GM23338 (cell line): Measurements from ENCODE around the gene HHAT. TPM values are rescaled to one million over a fixed set of nuclear protein-coding genes. Genes with fewer than 3 reads are reported as not detected.

Source experiments
- ATAC-seq: fragments of 200-7000 bp; cut with Tn5 transposase; 3 replicates; pipeline ENCODE4 v1.9.1; 2020
- DNase-seq: peaks from one replicate; pipeline ENCODE4 v3.0.0-alpha.2; 2015; ENCODE audit warnings: low spot score
- H2AFZ ChIP-seq: fragments of 200-600 bp; sonication (generic); 2 replicates; pipeline ENCODE4 v1.8.0; 2016; ENCODE audit warnings: antibody characterized with exemption, mild to moderate bottlenecking, moderate library complexity
- H3F3A ChIP-seq: fragments of 200-600 bp; sonication (generic); replicated peaks from 2 replicates; pipeline ENCODE4 v1.8.0; 2017; ENCODE audit warnings: antibody characterized with exemption, mixed run types, low read depth
- H3K27ac ChIP-seq: fragments of 200-600 bp; sonication (generic); 2 replicates; pipeline ENCODE4 v1.6.1; 2016; ENCODE audit warnings: low read depth
- H3K27me3 ChIP-seq: fragments of 200-600 bp; sonication (generic); 2 replicates; pipeline ENCODE4 v1.8.0; 2016; ENCODE audit warnings: mild to moderate bottlenecking, mixed run types, moderate library complexity; ENCODE audit not compliant: insufficient read depth
- H3K36me3 ChIP-seq: fragments of 200-600 bp; sonication (generic); 2 replicates; pipeline ENCODE4 v1.8.0; 2016; ENCODE audit warnings: mild to moderate bottlenecking; ENCODE audit not compliant: insufficient read depth
- H3K4me1 ChIP-seq: fragments of 200-600 bp; sonication (generic); 2 replicates; pipeline ENCODE4 v1.8.0; 2016; ENCODE audit warnings: mild to moderate bottlenecking, moderate library complexity; ENCODE audit not compliant: insufficient read depth
- H3K4me2 ChIP-seq: fragments of 200-600 bp; sonication (generic); 2 replicates; pipeline ENCODE4 v1.7.1; 2017; ENCODE audit warnings: mixed run types
- H3K4me3 ChIP-seq: fragments of 200-600 bp; sonication (generic); 2 replicates; pipeline ENCODE4 v1.6.1; 2016; ENCODE audit warnings: mixed run types
- H3K79me2 ChIP-seq: fragments of 200-600 bp; sonication (generic); replicated peaks from 2 replicates; pipeline ENCODE4 v1.8.0; 2017; ENCODE audit warnings: mild to moderate bottlenecking; ENCODE audit not compliant: insufficient read depth
- H3K9me2 ChIP-seq: fragments of 200-600 bp; sonication (generic); 2 replicates; pipeline ENCODE4 v1.8.0; 2017; ENCODE audit not compliant: insufficient read depth
- H4K20me1 ChIP-seq: fragments of 200-600 bp; sonication (generic); replicated peaks from 2 replicates; pipeline ENCODE4 v1.8.0; 2017; ENCODE audit warnings: mild to moderate bottlenecking; ENCODE audit not compliant: insufficient read depth
- H3K27ac Mint-ChIP-seq: 2 replicates; pipeline ENCODE4 v1.8.0; 2020; ENCODE audit warnings: inconsistent platforms, mild to moderate bottlenecking, moderate library complexity, mixed read lengths
- H3K27me3 Mint-ChIP-seq: 3 replicates; pipeline ENCODE4 v1.8.0; 2022; ENCODE audit warnings: low read depth, mild to moderate bottlenecking, moderate library complexity, mixed read lengths, inconsistent platforms; ENCODE audit not compliant: insufficient read depth, poor library complexity
- H3K36me3 Mint-ChIP-seq: 3 replicates; pipeline ENCODE4 v1.8.0; 2021; ENCODE audit warnings: low read depth, mild to moderate bottlenecking, inconsistent platforms, moderate library complexity, mixed read lengths
- H3K4me1 Mint-ChIP-seq: 3 replicates; pipeline ENCODE4 v1.8.0; 2020; ENCODE audit warnings: mild to moderate bottlenecking, inconsistent platforms, mixed read lengths
- H3K4me3 Mint-ChIP-seq: 3 replicates; pipeline ENCODE4 v1.8.0; 2021; ENCODE audit warnings: moderate library complexity, mild to moderate bottlenecking, inconsistent platforms, mixed read lengths
- H3K9me3 Mint-ChIP-seq: 3 replicates; pipeline ENCODE4 v1.8.0; 2020; ENCODE audit warnings: moderate library complexity, mild to moderate bottlenecking, inconsistent platforms, mixed read lengths
- CREB1 ChIP-seq: fragments of 250-450 bp; sonication (Bioruptor Pico); IDR thresholded peaks from 2 replicates; pipeline ENCODE4 v1.5.0; 2020; ENCODE audit warnings: low read depth, mild to moderate bottlenecking, moderate library complexity
- JUNB ChIP-seq: IDR thresholded peaks from one replicate; pipeline ENCODE4 v1.6.1; 2016; ENCODE audit warnings: antibody characterized with exemption; ENCODE audit not compliant: unreplicated experiment
- POLR2AphosphoS5 ChIP-seq: IDR thresholded peaks from 2 replicates; pipeline ENCODE4 v1.6.1; 2016; ENCODE audit warnings: antibody characterized with exemption, low read depth
- STAT1 ChIP-seq: IDR thresholded peaks from one replicate; pipeline ENCODE4 v1.6.1; 2016; ENCODE audit warnings: antibody characterized with exemption; ENCODE audit not compliant: unreplicated experiment
- ZNF331 ChIP-seq: fragments of 250-450 bp; sonication (Bioruptor Pico); IDR thresholded peaks from 2 replicates; pipeline ENCODE4 v1.5.0; 2020; ENCODE audit warnings: low read depth, mild to moderate bottlenecking, moderate library complexity
- polyA plus RNA-seq: library from polyadenylated mRNA; unstranded; fragments of >200 nt; fragmentation: Nextera tagmentation; extraction: Ambion mirVana; gene quantifications from 2 replicates; pipeline ENCODE4 v1.2.1, GENCODE V29; 2016
- total RNA-seq: library from RNA; depleted of rRNA; stranded (reverse); fragments of >200 nt; shearing (Covaris generic); gene quantifications from 2 replicates; pipeline ENCODE4 v1.2.3, GENCODE V29; 2014
- TF ChIP-seq, protein P1 (sequence below), 2 experiments: fragments of 200-600 bp in 1 of 2; sonication (generic) in 1 of 2; conservative IDR thresholded peaks; 2 replicates each; pipeline versions ENCODE4 v1.5.1 to v1.6.1; 2016 to 2017; ENCODE audit warnings: antibody characterized with exemption in 2 of 2, low read depth in 2 of 2, mild to moderate bottlenecking in 2 of 2, moderate library complexity in 1 of 2
- TF ChIP-seq, protein P2 (sequence below): IDR thresholded peaks from one replicate; pipeline ENCODE4 v1.6.1; 2018; ENCODE audit warnings: antibody characterized with exemption; ENCODE audit not compliant: unreplicated experiment
- TF ChIP-seq, protein P3 (sequence below): IDR thresholded peaks from 2 replicates; pipeline ENCODE4 v1.6.1; 2016; ENCODE audit warnings: antibody characterized with exemption

Gene HHAT
- total and polyA plus RNA-seq, 2 experiments from 2014 or later: 0.11 to 0.66 TPM

DNA sequence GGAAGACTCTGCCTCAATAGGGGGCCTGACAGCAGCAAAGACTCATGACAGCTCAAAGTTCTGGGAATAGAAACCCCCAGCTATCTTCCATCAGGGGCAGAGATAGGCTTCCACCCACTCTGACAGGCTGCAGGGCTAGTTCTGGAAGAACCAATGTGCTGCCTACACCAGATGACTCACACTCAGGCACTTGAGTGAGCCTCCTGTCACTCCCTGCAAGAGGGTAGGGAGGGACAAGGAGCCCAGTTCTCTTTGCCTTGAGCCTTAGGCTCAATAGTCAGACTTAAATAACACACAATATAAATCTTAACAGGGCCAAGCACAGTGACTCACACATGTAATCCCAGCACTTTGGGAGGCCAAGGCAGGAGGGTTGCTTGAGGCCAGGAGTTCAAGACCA lies 386.4 kb downstream of the HHAT start (continued):
- TF ChIP-seq, protein P1, sequence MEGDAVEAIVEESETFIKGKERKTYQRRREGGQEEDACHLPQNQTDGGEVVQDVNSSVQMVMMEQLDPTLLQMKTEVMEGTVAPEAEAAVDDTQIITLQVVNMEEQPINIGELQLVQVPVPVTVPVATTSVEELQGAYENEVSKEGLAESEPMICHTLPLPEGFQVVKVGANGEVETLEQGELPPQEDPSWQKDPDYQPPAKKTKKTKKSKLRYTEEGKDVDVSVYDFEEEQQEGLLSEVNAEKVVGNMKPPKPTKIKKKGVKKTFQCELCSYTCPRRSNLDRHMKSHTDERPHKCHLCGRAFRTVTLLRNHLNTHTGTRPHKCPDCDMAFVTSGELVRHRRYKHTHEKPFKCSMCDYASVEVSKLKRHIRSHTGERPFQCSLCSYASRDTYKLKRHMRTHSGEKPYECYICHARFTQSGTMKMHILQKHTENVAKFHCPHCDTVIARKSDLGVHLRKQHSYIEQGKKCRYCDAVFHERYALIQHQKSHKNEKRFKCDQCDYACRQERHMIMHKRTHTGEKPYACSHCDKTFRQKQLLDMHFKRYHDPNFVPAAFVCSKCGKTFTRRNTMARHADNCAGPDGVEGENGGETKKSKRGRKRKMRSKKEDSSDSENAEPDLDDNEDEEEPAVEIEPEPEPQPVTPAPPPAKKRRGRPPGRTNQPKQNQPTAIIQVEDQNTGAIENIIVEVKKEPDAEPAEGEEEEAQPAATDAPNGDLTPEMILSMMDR (conservative IDR thresholded peaks at IDR 0.05; ENCODE audit: low read depth in 2 of 2): no peak
- no peak for TF ChIP-seq STAT1
- TF ChIP-seq, protein P2, sequence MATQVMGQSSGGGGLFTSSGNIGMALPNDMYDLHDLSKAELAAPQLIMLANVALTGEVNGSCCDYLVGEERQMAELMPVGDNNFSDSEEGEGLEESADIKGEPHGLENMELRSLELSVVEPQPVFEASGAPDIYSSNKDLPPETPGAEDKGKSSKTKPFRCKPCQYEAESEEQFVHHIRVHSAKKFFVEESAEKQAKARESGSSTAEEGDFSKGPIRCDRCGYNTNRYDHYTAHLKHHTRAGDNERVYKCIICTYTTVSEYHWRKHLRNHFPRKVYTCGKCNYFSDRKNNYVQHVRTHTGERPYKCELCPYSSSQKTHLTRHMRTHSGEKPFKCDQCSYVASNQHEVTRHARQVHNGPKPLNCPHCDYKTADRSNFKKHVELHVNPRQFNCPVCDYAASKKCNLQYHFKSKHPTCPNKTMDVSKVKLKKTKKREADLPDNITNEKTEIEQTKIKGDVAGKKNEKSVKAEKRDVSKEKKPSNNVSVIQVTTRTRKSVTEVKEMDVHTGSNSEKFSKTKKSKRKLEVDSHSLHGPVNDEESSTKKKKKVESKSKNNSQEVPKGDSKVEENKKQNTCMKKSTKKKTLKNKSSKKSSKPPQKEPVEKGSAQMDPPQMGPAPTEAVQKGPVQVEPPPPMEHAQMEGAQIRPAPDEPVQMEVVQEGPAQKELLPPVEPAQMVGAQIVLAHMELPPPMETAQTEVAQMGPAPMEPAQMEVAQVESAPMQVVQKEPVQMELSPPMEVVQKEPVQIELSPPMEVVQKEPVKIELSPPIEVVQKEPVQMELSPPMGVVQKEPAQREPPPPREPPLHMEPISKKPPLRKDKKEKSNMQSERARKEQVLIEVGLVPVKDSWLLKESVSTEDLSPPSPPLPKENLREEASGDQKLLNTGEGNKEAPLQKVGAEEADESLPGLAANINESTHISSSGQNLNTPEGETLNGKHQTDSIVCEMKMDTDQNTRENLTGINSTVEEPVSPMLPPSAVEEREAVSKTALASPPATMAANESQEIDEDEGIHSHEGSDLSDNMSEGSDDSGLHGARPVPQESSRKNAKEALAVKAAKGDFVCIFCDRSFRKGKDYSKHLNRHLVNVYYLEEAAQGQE: no peak
- no peak for TF ChIP-seq ZNF331 (CRISPR knock-in tag)

DNA sequence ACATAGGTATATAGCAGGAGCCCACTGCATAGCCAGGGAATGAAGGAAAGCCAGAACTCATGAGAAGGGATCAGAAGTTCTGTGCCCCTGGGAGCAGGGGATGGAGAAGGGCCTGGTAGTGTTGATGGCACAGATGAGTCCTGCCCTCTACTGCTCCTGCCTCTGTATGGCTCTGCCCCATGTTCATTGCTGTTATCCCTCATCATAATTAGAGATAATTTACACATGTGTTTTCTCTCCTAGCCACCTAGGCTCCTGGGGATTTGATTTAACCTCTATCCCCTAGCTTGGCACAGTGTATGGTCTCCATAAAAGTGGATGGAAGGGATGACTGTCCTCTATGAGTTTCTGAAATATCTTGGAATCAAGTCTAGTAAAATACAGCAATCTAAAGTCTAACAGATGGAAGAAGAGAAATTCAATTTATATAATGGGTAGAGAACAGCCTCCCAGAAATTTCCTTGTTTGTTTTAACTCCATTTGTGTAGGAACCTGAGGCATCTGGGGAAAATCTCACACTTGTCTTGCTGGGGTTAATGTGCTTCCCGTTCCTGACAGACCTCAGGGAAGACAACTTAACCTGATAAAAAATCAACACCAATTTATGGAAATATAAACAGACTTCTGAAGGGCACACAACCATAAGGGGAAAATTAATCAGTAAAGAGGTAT lies 393.8 kb downstream of the HHAT start:
- H3K27ac Mint-ChIP-seq: no peak overlapping the region
- H4K20me1 ChIP-seq: no peaks in the 10 kb centered on the region
- H2AFZ ChIP-seq: no peak overlapping the region
- H3K27me3 ChIP-seq: no peaks in the 10 kb centered on the region
- no peak overlapping the region for H3K4me2 ChIP-seq
- H3K9me3 Mint-ChIP-seq: no peaks in the 10 kb centered on the region
- H3K27me3 Mint-ChIP-seq: peaks cover 5% of the 10 kb centered on the region
- H3K36me3 ChIP-seq: no peaks in the 10 kb centered on the region
- no peak overlapping the region for H3K27ac ChIP-seq
- H3K79me2 ChIP-seq: no peaks in the 10 kb centered on the region
- TF ChIP-seq, protein P1 (conservative IDR thresholded peaks at IDR 0.05; ENCODE audit: low read depth in 2 of 2): no peak
- TF ChIP-seq, protein P3, sequence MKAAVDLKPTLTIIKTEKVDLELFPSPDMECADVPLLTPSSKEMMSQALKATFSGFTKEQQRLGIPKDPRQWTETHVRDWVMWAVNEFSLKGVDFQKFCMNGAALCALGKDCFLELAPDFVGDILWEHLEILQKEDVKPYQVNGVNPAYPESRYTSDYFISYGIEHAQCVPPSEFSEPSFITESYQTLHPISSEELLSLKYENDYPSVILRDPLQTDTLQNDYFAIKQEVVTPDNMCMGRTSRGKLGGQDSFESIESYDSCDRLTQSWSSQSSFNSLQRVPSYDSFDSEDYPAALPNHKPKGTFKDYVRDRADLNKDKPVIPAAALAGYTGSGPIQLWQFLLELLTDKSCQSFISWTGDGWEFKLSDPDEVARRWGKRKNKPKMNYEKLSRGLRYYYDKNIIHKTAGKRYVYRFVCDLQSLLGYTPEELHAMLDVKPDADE: no peak
- no peak for TF ChIP-seq POLR2AphosphoS5
- no peak for TF ChIP-seq STAT1
- no peak for TF ChIP-seq CREB1 (CRISPR knock-in tag)
- TF ChIP-seq JUNB: no peak
- H3K9me2 ChIP-seq: no peaks in the 10 kb centered on the region
- no peak overlapping the region for H3K4me3 Mint-ChIP-seq
- no peaks in the 10 kb centered on the region for H3K4me1 ChIP-seq
- H3F3A ChIP-seq: no peaks in the 10 kb centered on the region
- H3K4me3 ChIP-seq: no peak overlapping the region
- ATAC-seq (no peak), DNase-seq (no peak)
- H3K36me3 Mint-ChIP-seq: no peaks in the 10 kb centered on the region
- no peaks in the 10 kb centered on the region for H3K4me1 Mint-ChIP-seq
